Embryonic facial prominence (tissue), 1 donor: Measurements from ENCODE around the gene TMEM63C.

Experiments used
- DNase-seq: peaks from one replicate; pipeline ENCODE4 v3.0.0-alpha.2; 2016; ENCODE audit errors: extremely low spot score

The TMEM63C gene

GRCh38 chr14:77222546-77223225 lies 41.1 kb downstream of the TMEM63C start:
- no peak for DNase-seq

- DNase-seq: no peak
Observed at GRCh38 chr14:77224212-77224611, 42.6 kb downstream of the TMEM63C start.

- no peak for DNase-seq
Observed at GRCh38 chr14:77225254-77225653, 43.7 kb downstream of the TMEM63C start.

GRCh38 chr14:77225892-77226557 lies 44.4 kb downstream of the TMEM63C start:
- DNase-seq: no peak

GRCh38 chr14:77228056-77228455 lies 46.5 kb downstream of the TMEM63C start:
- DNase-seq: no peak

GRCh38 chr14:77230914-77231313 lies 49.3 kb downstream of the TMEM63C start:
- DNase-seq: no peak

GRCh38 chr14:77231721-77232120 lies 50.1 kb downstream of the TMEM63C start:
- no peak for DNase-seq

GRCh38 chr14:77236814-77237213 lies 55.2 kb downstream of the TMEM63C start:
- DNase-seq: no peak

GRCh38 chr14:77238356-77238755 lies 56.8 kb downstream of the TMEM63C start:
- no peak for DNase-seq

GRCh38 chr14:77238996-77239395 lies 57.4 kb downstream of the TMEM63C start:
- no peak for DNase-seq

- no peak for DNase-seq
Observed at GRCh38 chr14:77239412-77239811, 57.8 kb downstream of the TMEM63C start.

GRCh38 chr14:77240336-77240915 lies 58.8 kb downstream of the TMEM63C start:
- no peak for DNase-seq

GRCh38 chr14:77241955-77242354 lies 60.4 kb downstream of the TMEM63C start:
- DNase-seq: no peak

- no peak for DNase-seq
Observed at GRCh38 chr14:77242752-77243151, 61.2 kb downstream of the TMEM63C start.

- DNase-seq: no peak
Observed at GRCh38 chr14:77243853-77244252, 62.3 kb downstream of the TMEM63C start.

- DNase-seq: no peak
Observed at GRCh38 chr14:77245820-77246219, 64.2 kb downstream of the TMEM63C start.

- no peak for DNase-seq
Observed at GRCh38 chr14:77246784-77247183, 65.2 kb downstream of the TMEM63C start.

- no peak for DNase-seq
Observed at GRCh38 chr14:77248666-77249065, 67.1 kb downstream of the TMEM63C start.

GRCh38 chr14:77249286-77249685 lies 67.7 kb downstream of the TMEM63C start:
- DNase-seq: no peak

- no peak for DNase-seq
Observed at GRCh38 chr14:77250927-77251326, 69.3 kb downstream of the TMEM63C start.

GRCh38 chr14:77251870-77252269 lies 70.3 kb downstream of the TMEM63C start:
- no peak for DNase-seq

GRCh38 chr14:77253333-77254190 lies 72.0 kb downstream of the TMEM63C start:
- DNase-seq: no peak
